Right lobe of liver (tissue), 4 donors: ENCODE data around the gene CCDC34.

Experiments
- CTCF ChIP-seq, 4 donors: fragments of 200-600 bp in 3 of 4; fragments of 450-650 bp in 1 of 4; IDR thresholded peaks; one replicate each; pipeline versions ENCODE4 v1.5.1 to v1.8.0; 2016 to 2022; ENCODE audit warnings: antibody characterized with exemption in 4 of 4, mild to moderate bottlenecking in 2 of 4
- POLR2A ChIP-seq: fragments of 450-650 bp; IDR thresholded peaks from one replicate; pipeline ENCODE4 v1.6.1; 2017; ENCODE audit warnings: antibody characterized with exemption, mild to moderate bottlenecking
- donor health status: DM: no; HTN: no; CAD: no.
- donor health status: DM: no; HTN: no; CAD: no.
- donor health status: DM: no; HTN: yes; CAD: no.

DNA sequence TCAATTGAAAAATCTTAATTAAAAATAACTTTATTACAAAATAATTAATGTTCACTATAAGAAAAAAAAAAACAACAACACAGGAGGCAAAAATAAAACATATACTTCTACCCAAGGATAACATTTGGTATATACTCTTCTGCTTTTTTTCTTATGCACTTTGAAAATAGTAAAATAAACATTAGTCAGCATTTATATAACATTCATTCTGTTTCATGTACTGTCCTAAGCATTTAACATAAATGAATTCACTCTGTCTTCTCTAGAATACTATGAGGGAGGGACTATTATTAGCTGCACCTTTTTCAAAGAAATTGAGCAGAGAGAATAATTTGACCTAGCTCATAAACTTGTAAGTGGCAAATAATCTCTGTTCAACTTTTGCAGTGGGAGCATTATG is 48.3 kb upstream of the CCDC34 start:
- no peak for TF ChIP-seq CTCF (IDR thresholded peaks at IDR 0.05)
- no peak for TF ChIP-seq POLR2A
